BLaER1 treated with 17β-estradiol and CSF1 and Interleukin-3, amounts not matched to agents 10 nM and 100 nM (cell line): Measurements from ENCODE around the gene WDFY1.
"Not testable (repeated sequence)": the region's sequence is repeated elsewhere in the genome, so short reads cannot be mapped to it uniquely, and the experiment has no call there.

Experiments
- H3K27ac ChIP-seq, 11 experiments: shearing (Covaris generic); formaldehyde crosslinking; 2 replicates each; pipeline ENCODE4 v1.8.1; 2022
- H3K27me3 ChIP-seq, 11 experiments: shearing (Covaris generic); formaldehyde crosslinking; 2 replicates each; pipeline ENCODE4 v1.8.1; 2022
- H3K36me3 ChIP-seq, 11 experiments: shearing (Covaris generic); formaldehyde crosslinking; 2 replicates each; pipeline ENCODE4 v1.8.1; 2022
- H3K4me1 ChIP-seq, 10 experiments: shearing (Covaris generic); formaldehyde crosslinking; 2 replicates each; pipeline ENCODE4 v1.8.1; 2022
- H3K4me2 ChIP-seq, 11 experiments: shearing (Covaris generic); formaldehyde crosslinking; 2 replicates each; pipeline ENCODE4 v1.8.1; 2022
- H3K4me3 ChIP-seq, 10 experiments: shearing (Covaris generic); formaldehyde crosslinking; 2 replicates each; pipeline ENCODE4 v1.8.1; 2022
- H3K9ac ChIP-seq, 11 experiments: shearing (Covaris generic); formaldehyde crosslinking; 2 replicates each; pipeline ENCODE4 v1.8.1; 2022
- H3K9me3 ChIP-seq, 11 experiments: shearing (Covaris generic); formaldehyde crosslinking; replicated peaks in 1 of 11; 2 replicates each; pipeline ENCODE4 v1.8.1; 2022
- H4K20me1 ChIP-seq, 11 experiments: shearing (Covaris generic); formaldehyde crosslinking; 2 replicates each; pipeline ENCODE4 v1.8.1; 2022
- Cebpa-rat ChIP-seq, 11 experiments: shearing (Covaris generic); IDR thresholded peaks; 2 replicates each; pipeline ENCODE4 v1.8.1; 2022

Gene WDFY1

GRCh38 chr2:223943135-223943534 is 2.0 kb downstream of the WDFY1 start:
- TF ChIP-seq Cebpa-rat (IDR thresholded peaks at IDR 0.05) = no peak
- H3K4me1 ChIP-seq = peaks cover 16 to 52% (median 23%) of the 10 kb centered on the region in 10 experiments
- H3K4me3 ChIP-seq = peak overlapping the region in 9 of 10 experiments; percentile 91 to 100 (median 98); a peak in 16 of 20 replicates
- H3K27ac ChIP-seq = peak overlapping the region in 1 of 11 experiments; percentile 89; a peak in 1 of 22 replicates
- peaks cover 14 to 39% (median 21%) of the 10 kb centered on the region in 11 experiments; a peak in 18 of 22 replicates for H3K36me3 ChIP-seq
- H4K20me1 ChIP-seq = peaks cover 0 to 33% (median 16%) of the 10 kb centered on the region in 11 experiments; a peak in 16 of 22 replicates
- peak overlapping the region; percentile 84 to 97 (median 91) for H3K4me2 ChIP-seq
- H3K9ac ChIP-seq = peak overlapping the region in 5 of 11 experiments; percentile 88 to 99 (median 96); a peak in 8 of 22 replicates
- no peaks in the 10 kb centered on the region for H3K27me3 ChIP-seq
- H3K9me3 ChIP-seq = peaks cover 19 to 33% (median 27%) of the 10 kb centered on the region in 11 experiments

- no peak for TF ChIP-seq Cebpa-rat (IDR thresholded peaks at IDR 0.05)
- peaks cover 14 to 39% (median 21%) of the 10 kb centered on the region in 11 experiments; a peak in 18 of 22 replicates for H3K36me3 ChIP-seq
- H3K27ac ChIP-seq = no peak overlapping the region
- peaks cover 19 to 33% (median 28%) of the 10 kb centered on the region in 11 experiments for H3K9me3 ChIP-seq
- H3K9ac ChIP-seq = no peak overlapping the region
- H3K4me1 ChIP-seq = peaks cover 16 to 66% (median 23%) of the 10 kb centered on the region in 10 experiments
- no peak overlapping the region for H3K4me3 ChIP-seq
- peaks cover 2 to 47% (median 25%) of the 10 kb centered on the region in 11 experiments; a peak in 18 of 22 replicates for H4K20me1 ChIP-seq
- H3K4me2 ChIP-seq = peak overlapping the region in 2 of 11 experiments; percentile 44 to 54; a peak in 3 of 22 replicates
- H3K27me3 ChIP-seq = no peaks in the 10 kb centered on the region
These were observed 3.4 kb downstream of the WDFY1 start for GRCh38 chr2:223941579-223942277.

GRCh38 chr2:223939438-223939837 is 5.7 kb downstream of the WDFY1 start:
- not testable (repeated sequence) for H3K9ac ChIP-seq, H3K27me3 ChIP-seq
- Histone ChIP-seq H3K4me3 (peak overlapping the region in 1 of 10 experiments; percentile 13; a peak in 1 of 20 replicates), H4K20me1 (peaks cover 17 to 70% (median 35%) of the 10 kb centered on the region in 11 experiments; a peak in 18 of 22 replicates), H3K36me3 (peaks cover 14 to 47% (median 21%) of the 10 kb centered on the region in 11 experiments; a peak in 18 of 22 replicates), H3K4me1 (peaks cover 9 to 82% (median 15%) of the 10 kb centered on the region in 10 experiments; a peak in 19 of 20 replicates), H3K9me3 (peaks cover 19 to 33% (median 28%) of the 10 kb centered on the region in 11 experiments), H3K4me2 (peak overlapping the region in 3 of 11 experiments; percentile 2 to 59 (median 28); a peak in 6 of 22 replicates), H3K27ac (peak overlapping the region in 3 of 11 experiments; percentile 20 to 63 (median 56); a peak in 5 of 22 replicates)

GRCh38 chr2:223937535-223937934 is 7.6 kb downstream of the WDFY1 start:
- Histone ChIP-seq H3K36me3 (peaks cover 14 to 47% (median 21%) of the 10 kb centered on the region in 11 experiments; a peak in 18 of 22 replicates), H3K4me3 (no peak overlapping the region), H3K27me3 (no peaks in the 10 kb centered on the region), H3K4me2 (peak overlapping the region in 2 of 11 experiments; percentile 32 to 64; a peak in 4 of 22 replicates), H3K9me3 (peaks cover 19 to 33% (median 28%) of the 10 kb centered on the region in 11 experiments), H4K20me1 (peaks cover 11 to 75% (median 28%) of the 10 kb centered on the region in 11 experiments; a peak in 17 of 22 replicates), H3K9ac (no peak overlapping the region), H3K4me1 (peaks cover 0 to 91% (median 4%) of the 10 kb centered on the region in 10 experiments; a peak in 6 of 20 replicates), H3K27ac (no peak overlapping the region)
- TF ChIP-seq Cebpa-rat (IDR thresholded peaks at IDR 0.05) = no peak

- TF ChIP-seq Cebpa-rat (IDR thresholded peaks at IDR 0.05) = no peak
- Histone ChIP-seq H3K36me3 (peaks cover 14 to 45% (median 21%) of the 10 kb centered on the region in 11 experiments; a peak in 18 of 22 replicates), H3K9me3 (peaks cover 19 to 33% (median 28%) of the 10 kb centered on the region in 11 experiments), H3K4me1 (peaks cover 0 to 88% (median 4%) of the 10 kb centered on the region in 10 experiments; a peak in 6 of 20 replicates), H3K27ac (no peak overlapping the region), H3K4me3 (no peak overlapping the region), H3K27me3 (no peaks in the 10 kb centered on the region), H3K4me2 (peak overlapping the region in 2 of 11 experiments; percentile 32 to 64; a peak in 3 of 22 replicates), H4K20me1 (peaks cover 11 to 78% (median 28%) of the 10 kb centered on the region in 11 experiments; a peak in 17 of 22 replicates), H3K9ac (no peak overlapping the region)
These were observed 8.2 kb downstream of the WDFY1 start for GRCh38 chr2:223936862-223937326.

- H3K9me3 ChIP-seq = peaks cover 18 to 27% (median 19%) of the 10 kb centered on the region in 11 experiments
- no peak for TF ChIP-seq Cebpa-rat (IDR thresholded peaks at IDR 0.05)
- H3K9ac ChIP-seq = no peak overlapping the region
- H3K4me3 ChIP-seq = no peak overlapping the region
- peaks cover 9 to 32% (median 16%) of the 10 kb centered on the region in 11 experiments; a peak in 17 of 22 replicates for H3K36me3 ChIP-seq
- H3K4me1 ChIP-seq = peaks cover 2 to 93% (median 7%) of the 10 kb centered on the region in 10 experiments; a peak in 15 of 20 replicates
- H3K27me3 ChIP-seq = no peaks in the 10 kb centered on the region
- peak overlapping the region in 2 of 11 experiments; percentile 25 to 32; a peak in 3 of 22 replicates for H3K4me2 ChIP-seq
- H3K27ac ChIP-seq = no peak overlapping the region
- peaks cover 8 to 83% (median 27%) of the 10 kb centered on the region in 11 experiments; a peak in 16 of 22 replicates for H4K20me1 ChIP-seq
These were observed 9.5 kb downstream of the WDFY1 start for GRCh38 chr2:223935459-223936125.

- H3K4me1 ChIP-seq = peaks cover 9 to 93% (median 14%) of the 10 kb centered on the region in 10 experiments; a peak in 18 of 20 replicates
These were observed 10.3 kb downstream of the WDFY1 start for GRCh38 chr2:223934870-223935269.

More at GRCh38 chr2:223934870-223935269, 10.3 kb downstream of the WDFY1 start:
- H3K9me3 ChIP-seq = peaks cover 11 to 20% (median 12%) of the 10 kb centered on the region in 11 experiments
- no peak overlapping the region for H3K27ac ChIP-seq
- H3K9ac ChIP-seq = no peak overlapping the region
- no peak overlapping the region for H3K4me3 ChIP-seq
- H3K4me2 ChIP-seq = peak overlapping the region in 3 of 11 experiments; percentile 16 to 37 (median 33); a peak in 3 of 22 replicates
- peaks cover 9 to 25% (median 10%) of the 10 kb centered on the region in 11 experiments; a peak in 16 of 22 replicates for H3K36me3 ChIP-seq
- no peak for TF ChIP-seq Cebpa-rat (IDR thresholded peaks at IDR 0.05)
- no peaks in the 10 kb centered on the region for H3K27me3 ChIP-seq
- peaks cover 8 to 90% (median 33%) of the 10 kb centered on the region in 11 experiments; a peak in 16 of 22 replicates for H4K20me1 ChIP-seq
